HG03045 (cell line): Measurements from ENCODE around the gene YAP1.

Source experiments
- ATAC-seq: cut with Tn5 transposase; IDR thresholded peaks from one replicate; pipeline ENCODE4 v1.9.1; 2021; ENCODE audit warnings: mild to moderate bottlenecking, moderate library complexity; ENCODE audit not compliant: unreplicated experiment

The YAP1 gene

DNA sequence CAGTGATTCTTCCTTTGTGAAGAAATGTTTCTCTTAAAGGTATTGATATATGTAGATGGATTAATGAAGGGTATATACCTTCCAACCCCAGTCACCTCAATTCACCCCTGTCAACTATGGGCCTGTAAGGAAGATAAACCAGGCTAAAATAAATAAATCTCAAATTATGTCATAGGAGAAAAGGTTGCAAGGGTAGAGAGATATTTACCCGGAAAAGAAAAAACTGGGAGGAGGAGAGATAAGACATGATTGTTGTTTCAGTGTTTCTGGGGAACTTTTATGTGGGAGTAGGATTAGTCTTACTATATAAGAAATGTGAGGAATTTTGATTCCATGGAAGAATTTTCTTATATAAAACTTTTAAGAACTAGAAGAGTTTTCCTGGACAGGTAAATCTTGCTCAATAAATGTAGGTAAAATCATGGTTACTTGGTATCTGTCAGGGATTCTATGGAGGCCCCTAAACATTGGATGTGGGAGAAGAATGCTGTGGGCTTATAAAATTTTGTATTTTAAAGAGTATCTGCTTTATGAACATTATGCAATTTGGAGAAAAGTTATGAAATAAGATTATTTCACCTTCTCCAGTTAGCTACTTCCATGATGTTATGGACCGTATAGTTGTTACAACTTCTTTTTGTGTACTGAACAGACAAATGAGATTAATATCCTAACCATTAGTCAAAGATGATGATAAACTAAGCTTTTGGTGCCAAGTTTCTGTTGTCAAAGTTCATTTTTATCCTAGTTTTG lies 6.4 kb downstream of the YAP1 start:
- no peak for ATAC-seq

DNA sequence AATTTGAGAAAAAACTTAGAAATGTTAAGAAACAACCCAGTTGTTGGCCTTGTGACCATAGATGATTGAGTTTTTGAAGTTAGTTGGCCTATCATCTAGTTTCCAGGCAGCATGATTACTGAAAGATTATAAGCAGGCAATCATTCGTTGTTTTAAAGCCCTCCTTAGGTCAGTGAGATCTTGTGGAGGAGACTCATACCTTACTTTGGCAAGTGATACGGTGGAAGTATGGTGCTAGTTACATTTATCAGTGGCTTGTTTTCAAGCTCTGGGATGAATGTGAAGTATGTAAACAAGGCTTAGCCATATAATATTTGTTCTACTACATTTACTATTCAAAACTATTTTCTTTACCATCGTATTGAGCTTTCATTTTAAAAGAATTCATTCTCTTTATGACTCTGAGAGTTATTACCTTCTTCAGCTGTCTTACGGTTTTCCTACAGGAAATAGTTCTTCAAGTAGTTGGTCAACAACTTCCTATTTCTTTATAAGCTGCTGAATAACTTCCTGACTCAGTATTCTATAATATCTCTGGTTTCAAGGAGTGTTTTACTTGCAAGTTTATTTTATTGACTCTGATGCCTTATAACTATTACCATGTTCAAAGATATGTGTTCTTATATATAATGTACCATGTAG lies 7.3 kb downstream of the YAP1 start:
- ATAC-seq, result no peak

DNA sequence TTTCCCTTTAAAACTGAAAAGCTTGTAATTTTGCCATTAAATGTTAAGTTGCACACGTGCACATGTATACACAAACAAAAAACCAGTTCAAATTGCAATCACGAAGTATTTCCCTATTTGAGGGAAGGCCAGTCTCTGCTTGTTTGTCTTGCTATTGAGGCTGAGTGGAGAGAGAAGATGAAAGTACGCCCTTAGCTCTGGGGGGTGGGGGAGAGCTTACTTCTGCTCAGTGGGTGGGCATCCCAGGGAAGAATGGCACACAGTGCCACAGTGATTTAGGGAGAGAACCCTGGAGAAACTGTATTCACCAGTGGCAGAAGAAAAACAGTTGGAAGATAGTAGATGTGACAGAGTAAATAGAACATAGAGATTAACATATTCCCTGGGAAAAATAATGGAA lies 8.7 kb downstream of the YAP1 start:
- ATAC-seq, result no peak

DNA sequence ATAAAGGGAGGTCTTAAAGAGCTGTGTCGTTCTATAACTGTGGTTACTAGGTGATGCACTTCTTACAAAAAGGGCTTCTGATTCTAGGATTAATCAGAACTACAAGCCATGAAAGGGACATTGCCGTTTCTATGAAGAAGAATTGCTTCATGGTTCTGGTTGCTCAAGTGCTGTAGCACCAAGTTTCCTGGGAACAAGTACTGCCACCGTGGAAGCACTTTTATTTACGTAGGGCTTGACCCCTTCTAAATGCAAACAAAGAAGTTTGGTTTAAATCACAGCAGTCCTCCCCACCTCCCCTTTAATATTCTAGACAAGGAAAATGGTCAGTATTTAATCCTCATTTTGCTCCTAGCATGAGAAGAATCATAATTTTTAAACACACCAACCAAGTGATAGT lies 9.8 kb downstream of the YAP1 start:
- no peak for ATAC-seq

DNA sequence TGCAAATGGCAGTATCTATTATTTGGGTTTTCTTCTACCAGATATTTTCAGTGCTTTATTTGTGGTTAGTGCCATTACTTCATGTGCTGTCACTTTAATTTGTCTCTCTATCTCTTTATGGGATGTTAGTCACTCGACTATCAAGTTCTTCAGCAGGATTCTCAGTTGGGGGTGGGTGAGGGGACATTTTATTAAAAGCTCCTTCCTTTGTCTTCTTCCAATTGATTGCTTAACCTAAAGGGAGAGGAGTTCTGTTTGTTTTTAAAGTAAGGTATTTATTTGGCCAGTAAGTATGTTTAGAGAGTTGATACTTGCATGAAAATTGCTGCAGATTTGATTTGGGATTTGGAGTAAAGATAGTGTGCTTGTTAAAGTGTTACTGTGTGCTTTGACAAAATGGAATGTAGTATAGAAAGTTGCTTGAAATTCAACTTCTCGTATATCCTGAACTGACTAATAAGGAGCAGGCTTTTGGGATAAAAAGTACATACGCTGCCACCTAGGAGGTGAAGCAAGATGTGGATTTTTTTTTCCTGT lies 10.3 kb downstream of the YAP1 start:
- ATAC-seq, result no peak

DNA sequence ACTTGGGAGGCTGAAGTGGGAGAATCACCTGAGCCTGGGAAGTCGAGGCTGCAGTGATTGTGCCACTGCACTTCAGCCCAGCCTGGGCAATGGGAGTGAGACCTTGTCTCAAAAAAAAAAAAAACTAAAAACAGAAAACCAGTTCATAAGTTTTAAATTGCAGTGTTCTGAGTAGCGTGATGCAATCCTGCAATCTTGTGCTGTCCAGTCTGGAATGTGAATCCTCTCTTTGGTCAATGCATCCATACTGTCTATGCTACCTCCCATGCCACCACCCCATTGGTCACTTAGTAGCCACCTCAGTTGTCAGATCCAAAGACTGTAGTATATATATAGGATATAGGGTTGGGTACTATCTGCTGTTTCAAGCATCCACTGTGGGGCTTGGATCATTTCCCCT lies 11.1 kb downstream of the YAP1 start:
- ATAC-seq, result no peak

DNA sequence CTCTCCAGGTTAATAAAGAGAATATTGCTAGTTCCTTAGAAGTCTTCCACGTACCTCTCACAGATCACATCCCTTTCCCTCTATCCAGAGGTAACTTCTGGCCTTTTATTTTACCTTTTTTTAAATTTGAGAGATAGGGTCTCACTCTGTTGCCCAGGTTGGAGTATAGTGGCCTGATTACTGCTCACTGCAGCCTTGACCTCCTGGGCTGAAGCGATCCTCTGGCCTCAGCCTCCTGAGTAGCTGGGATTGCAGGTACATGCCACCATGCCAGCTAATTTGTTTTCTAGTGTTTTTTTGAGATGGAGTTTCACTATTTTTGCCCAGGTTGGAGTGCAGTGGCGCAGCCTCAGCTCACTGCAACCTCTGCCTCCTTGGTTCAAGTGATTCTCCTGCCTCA lies 24.4 kb downstream of the YAP1 start:
- no peak for ATAC-seq

DNA sequence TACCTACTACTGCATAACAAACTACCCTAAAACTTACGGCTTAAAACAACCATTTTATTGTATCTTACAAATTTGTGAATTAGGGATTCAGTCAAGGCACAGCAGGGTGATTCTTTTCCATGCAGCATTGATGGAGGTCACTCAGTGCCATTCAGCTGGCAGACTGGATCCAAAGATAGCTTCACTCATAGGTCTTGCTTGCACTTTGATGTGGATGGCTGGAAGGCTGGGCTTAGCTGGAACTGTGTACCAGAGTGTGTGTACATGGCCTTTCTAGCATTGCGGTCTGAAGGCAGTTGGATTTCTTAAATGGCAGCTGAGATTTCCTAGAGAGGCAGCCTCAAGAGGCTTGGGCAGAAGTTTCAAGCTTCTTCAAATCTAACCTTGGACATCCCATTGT lies 25.0 kb downstream of the YAP1 start:
- no peak for ATAC-seq

DNA sequence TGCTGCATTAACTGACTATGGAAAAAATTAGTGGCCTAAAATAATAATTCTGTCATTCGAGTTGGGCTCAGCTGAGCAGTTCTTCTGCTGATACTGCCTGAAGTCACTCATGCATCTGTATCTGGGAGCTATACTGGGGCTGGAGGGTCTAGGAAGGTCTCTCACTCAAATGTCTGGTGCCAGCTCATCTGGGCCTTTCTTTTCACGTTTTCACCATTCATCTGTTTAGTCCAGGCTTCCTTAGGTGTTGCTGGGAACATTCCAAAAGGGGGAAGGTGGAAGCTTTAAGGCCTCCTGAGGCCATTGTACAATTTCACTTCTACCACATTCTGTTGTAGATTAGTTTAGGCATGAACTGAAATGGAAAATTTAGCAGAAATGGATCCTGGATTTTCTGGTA lies 28.0 kb downstream of the YAP1 start:
- ATAC-seq, result no peak

DNA sequence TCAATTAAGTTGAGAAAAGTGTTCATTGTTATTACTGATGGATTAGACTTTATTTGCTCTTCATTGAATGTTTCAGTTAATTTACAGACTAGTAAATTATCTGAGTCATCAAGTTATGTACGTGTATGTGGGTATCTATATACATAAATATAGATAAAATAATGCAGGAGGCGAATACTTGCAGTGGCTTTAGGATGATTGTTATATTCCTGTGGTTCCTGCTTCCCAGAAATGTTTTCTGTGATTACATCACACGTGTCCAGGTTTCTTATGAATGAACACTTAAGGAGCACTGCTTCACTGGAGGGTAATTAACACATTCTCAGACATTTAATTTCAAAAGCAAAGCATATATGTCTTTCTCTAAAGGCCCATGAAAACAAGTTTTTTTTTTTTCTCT lies 28.4 kb downstream of the YAP1 start:
- no peak for ATAC-seq

DNA sequence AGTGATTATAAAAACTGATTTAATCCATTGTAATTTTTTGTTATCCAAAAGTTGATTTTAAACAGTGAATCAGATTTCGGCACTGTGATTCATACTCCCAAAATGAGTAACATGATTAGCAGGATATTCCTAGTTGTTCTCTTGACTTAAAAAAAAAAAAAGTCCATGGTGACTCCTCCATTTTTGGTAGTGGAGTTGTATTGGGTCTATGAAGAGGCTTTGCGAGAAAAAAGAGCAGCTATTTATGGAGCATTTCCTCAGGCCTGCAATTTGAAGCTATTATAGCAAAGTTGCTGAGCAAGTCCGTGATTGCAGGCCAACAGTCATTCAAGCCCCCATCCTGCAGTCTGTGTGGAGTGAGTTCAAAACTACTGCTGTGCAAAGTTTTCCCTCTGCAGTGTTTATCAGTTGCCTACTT lies 28.8 kb downstream of the YAP1 start:
- ATAC-seq, result no peak

DNA sequence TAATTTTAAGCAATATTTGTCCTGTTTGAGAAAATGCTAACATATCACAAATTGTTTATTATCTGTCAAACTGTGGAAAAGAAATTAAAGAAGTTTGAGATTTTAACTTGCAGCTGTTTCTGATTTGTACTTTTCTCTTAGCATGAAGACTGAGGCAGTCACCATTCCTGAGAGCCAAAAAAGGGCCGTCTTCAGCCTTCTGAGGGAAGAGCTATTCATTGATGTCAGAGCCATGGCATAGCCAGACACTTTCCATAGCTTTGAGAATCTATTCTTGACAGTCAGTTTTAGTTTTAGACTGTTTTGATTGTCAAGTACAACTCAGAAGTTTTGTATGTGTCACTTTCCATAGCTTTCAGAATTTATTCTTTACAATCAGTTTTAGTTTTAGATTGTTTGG lies 32.1 kb downstream of the YAP1 start:
- no peak for ATAC-seq

DNA sequence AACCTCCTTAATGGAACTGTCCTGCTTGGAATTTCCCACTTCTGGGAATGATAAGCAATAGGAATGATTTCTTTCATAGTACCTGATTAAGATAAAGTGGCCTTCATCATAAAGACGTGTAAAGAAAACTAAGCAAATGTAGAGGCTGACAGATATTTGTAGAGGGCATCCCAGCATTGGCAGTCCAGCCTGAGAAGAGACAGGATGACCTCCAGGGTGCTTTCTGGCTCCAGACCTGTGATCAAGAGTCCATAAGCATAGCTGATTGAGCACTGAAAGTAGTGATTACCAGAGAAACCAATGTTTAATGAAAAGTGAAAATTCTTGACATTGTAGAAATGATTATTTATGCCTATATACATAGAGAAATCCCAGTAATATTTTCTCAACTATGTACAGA lies 33.6 kb downstream of the YAP1 start:
- no peak for ATAC-seq

DNA sequence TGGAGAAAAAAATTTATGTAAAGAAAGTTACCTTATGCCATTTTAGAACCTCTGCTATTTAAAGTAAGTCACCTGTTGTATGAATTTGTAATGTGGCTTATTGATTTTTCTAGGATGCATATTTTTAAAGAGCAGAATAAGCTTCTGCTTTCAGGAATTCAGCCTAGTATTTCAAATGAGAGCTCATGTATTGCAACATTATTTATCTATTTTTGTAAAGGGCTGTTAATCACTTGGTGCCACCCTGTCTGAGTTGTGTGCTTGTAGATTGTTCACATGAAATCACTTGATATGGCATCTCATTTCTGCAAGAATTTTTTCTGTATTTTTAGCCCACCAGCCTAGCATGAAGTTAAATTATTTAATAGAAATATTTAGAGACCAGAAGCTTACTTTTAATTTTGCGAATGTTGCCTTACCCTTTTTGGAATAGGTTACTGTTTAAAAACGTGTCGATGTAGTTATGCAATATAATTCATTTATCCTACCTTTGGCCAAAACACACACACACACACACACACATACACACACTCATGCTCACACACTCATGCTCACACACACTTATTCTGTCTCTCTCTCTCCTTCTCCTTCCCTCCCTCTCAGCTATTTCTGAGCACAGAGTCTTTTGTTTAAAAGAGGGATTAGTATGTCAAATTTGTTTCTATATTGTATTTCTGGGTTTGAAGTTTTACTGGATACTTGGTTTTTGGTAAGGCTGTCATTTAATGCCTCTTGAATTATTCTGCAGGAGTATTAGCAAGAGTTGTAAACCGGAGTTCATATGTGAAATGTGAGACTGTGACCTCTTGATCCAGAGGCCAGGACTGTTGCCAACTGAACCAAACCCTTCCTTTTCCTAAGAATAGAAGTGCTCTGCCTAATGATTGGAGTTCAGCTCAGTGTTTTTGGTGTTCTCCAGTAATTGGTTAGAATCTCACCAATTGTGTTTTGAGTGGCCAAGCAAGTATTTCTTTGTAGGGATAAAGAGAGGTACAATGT lies 34.4 kb downstream of the YAP1 start:
- ATAC-seq, result no peak

DNA sequence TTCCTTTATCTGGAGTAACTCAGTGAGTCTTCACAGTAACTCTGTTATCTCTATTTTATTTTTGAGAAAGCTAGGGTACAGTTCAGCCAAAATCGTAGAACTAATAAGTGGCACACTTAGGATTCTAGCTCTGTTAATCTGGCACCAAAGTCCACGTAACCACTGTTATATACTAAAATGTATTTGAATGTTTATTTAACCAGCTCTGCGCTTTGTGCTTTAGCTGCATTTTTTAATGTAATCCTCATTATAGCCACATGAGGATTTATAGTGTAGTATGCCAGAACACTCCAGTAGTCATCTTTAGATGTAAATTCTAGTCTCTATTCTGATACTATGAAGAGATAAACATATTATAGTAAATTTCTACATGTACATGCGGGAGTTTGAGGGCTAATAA lies 36.8 kb downstream of the YAP1 start:
- no peak for ATAC-seq

DNA sequence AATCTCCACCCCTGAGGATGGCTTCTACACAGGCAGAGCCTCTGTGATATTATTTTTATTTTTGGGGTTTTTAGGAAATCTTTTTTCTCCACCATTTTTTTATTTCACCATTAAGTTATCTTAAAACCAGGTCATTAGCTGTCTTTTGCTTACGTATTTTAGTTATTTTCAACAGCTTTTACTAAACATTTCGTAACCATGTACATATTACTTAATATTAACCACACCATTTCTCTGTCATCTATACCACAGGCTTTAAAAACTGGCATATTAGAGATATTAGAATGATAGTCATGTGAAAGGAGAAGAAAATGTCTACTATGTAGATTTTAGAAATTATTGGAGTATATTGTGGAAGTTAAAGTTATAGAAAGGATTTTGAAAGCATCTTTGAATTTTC lies 37.4 kb downstream of the YAP1 start:
- ATAC-seq, result no peak

DNA sequence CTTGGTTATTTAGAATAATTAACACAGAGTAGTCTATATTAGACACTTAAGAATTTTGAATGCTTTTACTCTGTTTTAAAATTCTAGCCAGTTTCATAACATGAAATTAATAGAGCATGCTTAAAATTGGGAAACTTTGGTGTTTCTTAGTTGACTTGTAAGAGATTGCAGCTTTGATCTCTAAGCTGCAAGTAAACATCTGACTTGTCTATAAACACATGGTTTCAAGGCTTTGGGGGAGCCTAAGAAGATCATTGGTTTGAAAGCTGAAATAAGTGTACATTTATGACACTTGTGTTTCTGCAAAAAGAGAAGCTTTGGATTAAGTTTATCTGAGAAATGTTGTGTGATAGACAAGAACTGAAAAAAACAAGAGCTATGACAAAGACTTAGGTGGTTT lies 37.8 kb downstream of the YAP1 start:
- no peak for ATAC-seq

DNA sequence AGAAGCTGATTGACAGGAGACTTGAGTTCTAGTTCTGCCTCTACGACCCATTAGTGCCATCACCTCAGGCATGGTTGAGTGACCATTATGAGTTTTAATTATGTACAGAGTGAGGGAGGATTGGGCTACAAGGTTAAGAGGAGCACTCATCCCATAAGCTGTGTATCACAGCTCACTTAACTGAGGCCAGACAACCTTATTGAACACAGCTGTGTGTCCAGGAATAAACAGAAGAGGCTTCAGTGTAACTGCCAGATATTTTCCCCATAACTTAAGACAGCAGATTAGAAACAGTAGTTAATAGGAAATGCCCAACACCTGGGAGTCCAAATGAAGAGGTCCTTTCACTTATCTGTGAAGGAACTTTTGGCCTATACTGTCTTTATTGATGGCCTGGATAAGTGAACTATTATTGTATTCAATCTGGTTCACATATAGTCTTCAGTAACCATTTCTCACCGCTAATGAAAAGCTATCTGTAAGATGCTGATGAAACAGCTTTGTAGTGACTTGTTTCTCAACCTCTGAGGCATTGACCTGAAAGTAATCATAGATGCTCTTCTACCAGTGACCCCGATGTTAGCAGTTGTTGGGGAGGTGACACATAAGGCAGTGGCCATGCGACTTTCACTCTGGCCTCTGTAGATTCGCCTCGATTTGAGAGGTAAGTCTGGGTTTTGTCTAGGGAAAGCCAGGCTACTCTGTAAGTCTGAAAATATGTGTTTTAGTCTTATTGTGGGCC lies 41.7 kb downstream of the YAP1 start:
- ATAC-seq, result no peak

DNA sequence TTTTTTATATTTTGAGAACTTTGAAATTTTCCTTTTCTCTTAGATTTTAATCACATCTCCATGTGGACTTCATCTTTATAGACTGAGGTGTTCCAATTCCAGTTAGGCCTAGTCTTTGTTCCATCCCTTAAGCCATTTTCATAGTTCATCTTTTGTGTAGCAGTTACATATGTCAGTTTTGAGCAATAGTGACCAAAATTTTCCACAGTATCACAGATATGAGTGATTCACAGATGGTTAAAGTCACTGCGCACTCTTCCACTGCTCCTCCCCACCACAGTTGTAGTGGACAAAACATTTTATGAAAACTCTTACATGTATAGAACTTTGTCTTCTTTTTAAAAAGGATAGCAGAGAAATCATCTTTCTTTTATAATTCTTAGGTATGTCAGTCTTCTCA lies 42.8 kb downstream of the YAP1 start:
- ATAC-seq, result no peak

DNA sequence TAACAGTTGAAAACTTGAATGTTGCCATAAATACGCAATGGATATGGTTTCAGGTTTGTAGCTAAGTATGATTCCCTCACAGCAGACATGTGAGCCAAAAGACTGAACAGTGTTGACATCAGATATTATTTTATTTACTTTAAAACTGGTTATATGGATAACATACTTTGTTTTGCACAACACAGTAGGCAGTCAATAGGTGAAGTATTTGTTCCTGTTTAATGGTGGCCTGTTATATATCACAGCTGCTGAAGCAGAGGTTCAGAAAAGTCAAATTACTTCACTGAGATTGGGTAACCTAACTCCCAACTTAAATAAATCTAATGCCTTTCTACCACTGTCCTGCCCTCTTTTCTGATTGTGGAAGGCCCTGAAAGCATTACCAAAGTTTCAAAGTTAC lies 44.6 kb downstream of the YAP1 start:
- ATAC-seq, result no peak

DNA sequence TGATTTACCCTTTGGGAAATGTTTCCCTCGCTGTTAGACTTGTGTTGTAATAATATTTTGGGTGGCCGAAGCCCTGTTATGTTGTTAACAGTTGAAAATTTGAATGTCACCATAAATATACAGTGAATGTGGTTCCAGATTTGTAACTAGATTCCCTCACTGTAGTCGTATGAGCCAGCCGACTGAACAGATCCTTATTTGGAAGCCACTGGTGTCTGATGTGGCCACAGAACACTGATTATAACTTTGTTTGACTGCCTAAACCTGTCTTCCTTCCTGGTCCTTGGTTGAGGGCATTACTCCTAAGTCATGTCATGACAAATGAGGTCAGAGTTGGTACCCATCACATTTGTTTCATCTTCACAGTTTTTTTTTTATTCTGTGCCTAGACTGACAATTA lies 45.4 kb downstream of the YAP1 start:
- ATAC-seq, result no peak
